Lower leg skin (tissue), 4 donors: Measurements from ENCODE around the gene HECTD4. TPM values are rescaled to one million over a fixed set of nuclear protein-coding genes. Genes with fewer than 3 reads are reported as not detected.

ENCODE experiments used
- DNase-seq, 2 donors: peaks; one replicate each; pipeline ENCODE4 v3.0.0-alpha.2; 2019; ENCODE audit warnings: low spot score in 2 of 2
- H3K4me3 ChIP-seq: fragments of 200-600 bp; sonication (generic); 2 replicates; pipeline ENCODE4 v1.5.1; 2017; ENCODE audit warnings: mild to moderate bottlenecking, low read depth; ENCODE audit not compliant: poor library complexity, severe bottlenecking
- CTCF ChIP-seq, 3 donors: fragments of 450-650 bp; IDR thresholded peaks; one replicate each; pipeline ENCODE4 v1.5.1; 2016; ENCODE audit warnings: antibody characterized with exemption in 3 of 3, mild to moderate bottlenecking in 3 of 3, moderate library complexity in 2 of 3
- POLR2A ChIP-seq, 2 donors: fragments of 450-650 bp; IDR thresholded peaks; one replicate each; pipeline ENCODE4 v1.6.1; 2016 to 2017; ENCODE audit warnings: antibody characterized with exemption in 2 of 2, mild to moderate bottlenecking in 1 of 2, moderate library complexity in 1 of 2
- WGBS, 2 donors: methylation state at CpG; one replicate each; pipeline ENCODE4 v1.1.5; 2018; 5-methylcytosine and 5-hydroxymethylcytosine counted together
- intact Hi-C: fragments of 100-400 bp; cut with DNase I; formaldehyde crosslinking; loops from one replicate; pipeline ENCODE4 v1.15.0; 2023; ENCODE audit warnings: low total_unique reads
- total RNA-seq, 4 donors: library from RNA; depleted of rRNA; stranded (reverse); fragments of >200 nt; gene quantifications; one replicate each; pipeline ENCODE4 v1.1.0, GENCODE V29; 2016

HECTD4 gene
- total RNA-seq, 4 donors from 2014 or later = 33.2 to 70.6 (median 35.5) TPM

DNA sequence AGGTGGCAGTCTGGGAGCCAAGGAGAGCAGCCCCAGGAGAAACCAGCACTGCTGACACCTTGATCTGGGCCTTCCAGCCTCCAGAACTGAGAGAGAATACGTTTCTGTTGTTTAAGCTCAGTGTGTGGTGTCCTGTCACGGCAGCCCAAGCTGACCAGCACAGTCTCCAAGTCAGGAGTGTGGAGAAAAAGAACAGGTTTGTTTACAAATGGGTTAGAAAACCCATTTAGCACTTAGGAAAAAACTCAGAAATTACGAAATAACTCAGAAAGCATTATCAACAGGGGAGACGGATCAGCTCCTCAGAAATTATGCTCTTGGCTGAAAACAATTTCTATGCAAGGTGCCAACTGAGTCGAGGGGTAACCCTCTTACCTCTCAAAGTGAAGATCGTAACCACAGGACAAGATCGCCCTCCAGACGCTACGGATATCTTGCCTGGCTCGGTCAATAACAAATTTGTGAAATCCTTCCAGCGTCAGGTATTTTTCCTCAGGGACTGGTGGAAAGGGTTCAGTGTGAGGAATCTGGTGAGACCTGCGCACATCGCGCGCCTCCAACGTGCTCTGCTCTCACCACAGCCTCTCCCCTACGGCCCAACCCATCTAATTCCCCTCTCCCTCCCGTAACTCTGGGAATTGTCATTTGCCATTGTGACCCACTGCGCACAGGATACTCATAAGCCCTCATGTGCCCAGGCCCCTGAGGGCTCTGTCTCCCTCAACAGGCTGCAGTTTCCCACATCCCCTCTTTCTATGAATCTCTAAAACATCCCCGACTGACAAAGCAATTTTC, 206.7 kb downstream of the HECTD4 start:
- 91 to 92% methylated on average over 20 of the region's 20 CpGs for WGBS, 2 donors
- TF ChIP-seq CTCF (IDR thresholded peaks at IDR 0.05) (no peak), POLR2A (IDR thresholded peaks at IDR 0.05) (no peak)

DNA sequence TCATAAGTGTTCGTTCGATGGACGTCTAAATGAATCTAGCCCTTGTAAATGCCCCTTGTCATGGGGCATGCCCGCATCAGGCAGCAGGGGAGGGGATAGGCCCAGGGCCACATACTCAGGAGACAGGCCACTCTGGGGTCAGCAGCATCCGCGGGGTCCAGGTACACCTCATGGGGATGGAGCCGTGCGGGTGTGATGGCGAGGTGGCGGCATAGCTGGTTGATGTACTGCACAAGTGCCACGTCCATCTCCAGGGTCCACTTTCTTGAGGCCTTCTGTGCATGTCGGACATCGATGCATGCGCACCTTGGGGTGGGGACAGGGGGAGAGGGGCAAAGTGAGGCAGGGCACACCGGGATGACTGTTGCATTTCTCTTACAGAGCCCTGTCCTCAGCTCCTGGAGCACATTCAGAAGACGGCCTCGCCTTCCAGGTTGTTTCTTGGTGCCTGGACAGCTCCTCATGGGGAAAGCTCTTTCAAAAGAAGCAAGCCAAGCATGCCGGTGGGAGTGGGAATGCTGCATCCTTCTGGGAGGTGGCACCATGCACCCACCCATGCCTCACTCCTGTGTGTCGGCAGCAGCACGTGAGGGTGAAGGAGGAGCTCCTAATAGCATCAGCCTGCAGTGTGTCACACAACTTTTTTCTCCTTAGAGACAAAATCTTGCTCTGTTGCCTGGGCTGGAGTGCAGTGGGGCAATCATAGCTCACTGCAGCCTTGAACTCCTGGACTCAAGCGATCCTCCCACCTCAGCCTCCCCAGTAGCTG, 209.5 kb downstream of the HECTD4 start:
- DNase-seq = no peak
- TF ChIP-seq CTCF (IDR thresholded peaks at IDR 0.05) = no peak
- TF ChIP-seq POLR2A (IDR thresholded peaks at IDR 0.05) = no peak
- 96 to 97% methylated on average over 19 to 21 of the region's 21 CpGs for WGBS, 2 donors
- intact Hi-C loops = no loop called here
- no peak overlapping the region for H3K4me3 ChIP-seq

More for the DNA sequence above, 206.7 kb downstream of the HECTD4 start:
- intact Hi-C loops = no loop called here
- no peak overlapping the region for H3K4me3 ChIP-seq
- DNase-seq = no peak

DNA sequence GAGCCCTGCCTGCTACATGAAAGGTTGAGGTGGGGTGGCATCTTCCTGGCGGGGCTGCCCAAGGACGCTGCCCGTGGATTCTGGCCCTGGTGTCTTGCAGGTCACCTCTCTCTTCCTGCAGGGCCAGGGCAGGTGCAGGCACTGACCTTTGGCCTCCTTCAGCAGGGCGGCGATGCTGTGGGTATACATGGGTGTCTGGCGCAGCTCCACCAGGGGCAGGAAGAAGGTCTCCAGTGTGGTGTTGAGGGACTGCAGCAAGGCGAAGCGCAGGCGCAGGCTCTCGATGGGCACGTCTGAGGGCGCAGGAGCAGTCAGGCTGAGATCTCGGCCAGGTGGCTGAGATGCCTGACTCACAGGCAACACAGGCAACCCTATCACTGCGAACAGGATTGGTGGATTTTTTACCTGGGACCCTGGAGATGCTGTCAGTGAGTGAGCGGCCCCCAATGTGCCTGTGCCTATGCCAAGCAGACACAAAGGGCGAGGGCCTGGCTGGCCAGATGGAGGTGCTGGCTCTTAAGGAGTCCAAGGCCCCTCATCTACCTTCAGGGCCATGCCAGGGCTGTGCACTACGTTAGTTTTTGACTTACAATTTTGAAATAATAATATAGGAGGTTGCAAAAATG, 211.1 kb downstream of the HECTD4 start:
- no peak overlapping the region for H3K4me3 ChIP-seq
- intact Hi-C loops = no loop called here
- DNase-seq = no peak
- TF ChIP-seq POLR2A (IDR thresholded peaks at IDR 0.05) (no peak), CTCF (IDR thresholded peaks at IDR 0.05) (no peak)
- 94 to 95% methylated on average over 17 of the region's 17 CpGs for WGBS, 2 donors

- no peak for DNase-seq
- no peak overlapping the region for H3K4me3 ChIP-seq
- no peak for TF ChIP-seq CTCF (IDR thresholded peaks at IDR 0.05)
- no peak for TF ChIP-seq POLR2A (IDR thresholded peaks at IDR 0.05)
- intact Hi-C loops = no loop called here
- 53 to 55% methylated on average over 8 of the region's 8 CpGs for WGBS, 2 donors
These were observed 211.9 kb downstream of the HECTD4 start for GRCh38 chr12:112170376-112170775.

DNA sequence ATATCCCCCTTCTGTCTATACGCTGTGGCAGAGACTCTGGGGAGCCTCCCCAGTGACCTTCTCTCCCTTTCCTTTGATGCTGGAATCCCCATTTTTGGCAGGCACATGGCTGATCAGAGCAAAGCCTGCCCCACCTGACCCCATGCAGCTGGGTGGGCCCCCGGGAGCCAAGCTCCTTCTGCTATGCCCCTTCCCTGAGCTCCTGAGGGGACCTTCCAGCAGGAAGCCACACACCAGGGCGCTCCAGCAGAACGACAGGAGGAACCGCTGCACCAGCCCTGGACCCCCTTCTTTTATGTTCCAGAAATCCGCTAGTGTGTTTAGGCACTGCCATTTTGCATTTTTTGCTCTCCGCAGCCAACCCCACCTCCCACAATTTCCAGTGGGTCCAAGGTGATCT, 212.3 kb downstream of the HECTD4 start:
- no peak for TF ChIP-seq POLR2A (IDR thresholded peaks at IDR 0.05)
- TF ChIP-seq CTCF (IDR thresholded peaks at IDR 0.05) = no peak
- intact Hi-C loops = no loop called here
- WGBS, 2 donors = 94 to 95% methylated on average over 7 of the region's 7 CpGs
- DNase-seq = no peak
- no peak overlapping the region for H3K4me3 ChIP-seq
